AG04450 (cell line): Measurements from ENCODE around the gene RETREG3. TPM values are rescaled to one million over a fixed set of nuclear protein-coding genes. Genes with fewer than 3 reads are reported as not detected.

Source experiments
- CTCF ChIA-PET: fragments of 300-600, 350-600 bp; formaldehyde crosslinking; extraction: SDS; loops from one replicate; lab custom pipeline; 2022; ENCODE audit warnings: antibody characterized with exemption, inconsistent platforms; lab: Charles Lee
- POLR2A ChIA-PET: fragments of 350-600 bp; formaldehyde crosslinking; extraction: SDS; loops from one replicate; lab custom pipeline; 2021; ENCODE audit warnings: antibody characterized with exemption, inconsistent platforms; lab: Yijun Ruan, JAX
- DNase-seq: peaks from one replicate; pipeline ENCODE4 v3.0.0-alpha.2; 2011; ENCODE audit warnings: low read depth, low spot score
- H3K27ac ChIP-seq: one replicate; pipeline ENCODE4 v1.5.1; 2012; ENCODE audit warnings: low read depth, low read length, control low read depth
- H3K27me3 ChIP-seq: one replicate; pipeline ENCODE4 v1.6.0; 2012; ENCODE audit warnings: low read length; ENCODE audit not compliant: control insufficient read depth, insufficient read depth
- H3K4me3 ChIP-seq: 2 replicates; pipeline ENCODE4 v1.5.1; 2011; ENCODE audit warnings: mild to moderate bottlenecking, low read depth, low read length, control low read depth
- H3K9me3 ChIP-seq: 2 replicates; pipeline ENCODE4 v1.5.1; 2012; ENCODE audit warnings: low read length; ENCODE audit not compliant: control insufficient read depth, insufficient read depth
- CTCF ChIP-seq: IDR thresholded peaks from 2 replicates; pipeline ENCODE4 v1.5.1; 2011; ENCODE audit warnings: low read depth, low read length, control low read depth, inconsistent platforms
- polyA minus RNA-seq: library from RNA; depleted of rRNA, polyadenylated mRNA; stranded (reverse); fragments of >200 nt; gene quantifications from 2 replicates; pipeline ENCODE4 v1.2.3, GENCODE V29; 2011; rRNA and poly(A)+ RNA removed
- polyA plus RNA-seq: library from polyadenylated mRNA; depleted of rRNA; stranded (reverse); fragments of >200 nt; gene quantifications from 2 replicates; pipeline ENCODE4 v1.2.3, GENCODE V29; 2011; rRNA removed

Gene RETREG3
- 27.5 and 32.7 TPM in 2 replicates for polyA plus RNA-seq
- polyA minus RNA-seq: 80.1 and 111 TPM in 2 replicates

- Histone ChIP-seq H3K27ac (peak within 1 kb of the TSS; percentile 82), H3K27me3 (no peaks in the 10 kb centered on the region), H3K9me3 (no peaks in the 10 kb centered on the region; the same call in 1 of the 2 replicates), H3K4me3 (peak within 1 kb of the TSS; percentile 98)
- ChIA-PET CTCF (interaction anchor here (0.6 to 1.9 kb wide), 5 partner anchors 11 to 304 kb away, joined by 3 to 10 read pairs (median 4); partner anchors contain the start of gene PLEKHH3), POLR2A (interaction anchor here (0.5 to 2.5 kb wide), 10 partner anchors 11 to 904 kb away, joined by 3 to 12 read pairs (median 4); partner anchors contain the start of gene PLEKHH3)
- TF ChIP-seq CTCF: no peak; the same call in 1 of the 2 replicates
- DNase-seq: peak; percentile 99
Measured at GRCh38 chr17:42609182-42609813, at the start of gene RETREG3, which contains the start of gene TUBG1. TSS of gene RETREG3 (minus strand) at chr17:42609374. CDS start at chr17:42609324, 50 bp downstream. TSS of gene TUBG1 (plus strand) at chr17:42609683. CDS start at chr17:42609738, 55 bp downstream.

- Histone ChIP-seq H3K27me3 (no peaks in the 10 kb centered on the region), H3K4me3 (no peak overlapping the region), H3K9me3 (no peaks in the 10 kb centered on the region), H3K27ac (no peak overlapping the region)
- DNase-seq: no peak
- ChIA-PET POLR2A (interaction anchor here (0.7 kb wide), 1 partner anchor 48 kb away, joined by 7 read pairs; no protein-coding TSS in a partner anchor), CTCF (no interaction called here)
- TF ChIP-seq CTCF: no peak
Measured at GRCh38 chr17:42657824-42658588, 48.8 kb upstream of the RETREG3 start.

GRCh38 chr17:42655528-42655927 lies 46.4 kb upstream of the RETREG3 start:
- ChIA-PET POLR2A (interaction anchor here (0.7 to 1.6 kb wide), 2 partner anchors 14 to 763 kb away, joined by 4 to 6 read pairs; no protein-coding TSS in a partner anchor), CTCF (interaction anchor here (0.5 kb wide), 1 partner anchor 78 kb away, joined by 3 read pairs; the partner anchor contains the start of gene PSMC3IP)
- Histone ChIP-seq H3K9me3 (no peaks in the 10 kb centered on the region), H3K4me3 (no peak overlapping the region), H3K27me3 (peaks cover 2% of the 10 kb centered on the region), H3K27ac (no peak overlapping the region)
- DNase-seq: no peak
- TF ChIP-seq CTCF: no peak

- H3K9me3 ChIP-seq: no peaks in the 10 kb centered on the region
- H3K27me3 ChIP-seq: peaks cover 3% of the 10 kb centered on the region
- CTCF ChIA-PET: interaction anchor here (0.6 to 1.0 kb wide), 2 partner anchors 8 to 75 kb away, joined by 3 read pairs; partner anchors contain the start of gene PSMC3IP
- no peak for TF ChIP-seq CTCF
- H3K4me3 ChIP-seq: peak overlapping the region; percentile 22
- no peak overlapping the region for H3K27ac ChIP-seq
- DNase-seq: no peak
- POLR2A ChIA-PET: no interaction called here
Measured at GRCh38 chr17:42653179-42654124, 44.3 kb upstream of the RETREG3 start.
